IPS DF 4.7 (cell line): ENCODE results near the gene TTC14.
"Not testable (repeated sequence)": the region's sequence is repeated elsewhere in the genome, so short reads cannot be mapped to it uniquely, and the experiment has no call there.

Experiments used
- DNase-seq: peaks from one replicate; pipeline ENCODE4 v3.0.0-alpha.2; 2013; ENCODE audit warnings: low spot score; ENCODE audit errors: extremely low read depth

TTC14 gene, protein sequence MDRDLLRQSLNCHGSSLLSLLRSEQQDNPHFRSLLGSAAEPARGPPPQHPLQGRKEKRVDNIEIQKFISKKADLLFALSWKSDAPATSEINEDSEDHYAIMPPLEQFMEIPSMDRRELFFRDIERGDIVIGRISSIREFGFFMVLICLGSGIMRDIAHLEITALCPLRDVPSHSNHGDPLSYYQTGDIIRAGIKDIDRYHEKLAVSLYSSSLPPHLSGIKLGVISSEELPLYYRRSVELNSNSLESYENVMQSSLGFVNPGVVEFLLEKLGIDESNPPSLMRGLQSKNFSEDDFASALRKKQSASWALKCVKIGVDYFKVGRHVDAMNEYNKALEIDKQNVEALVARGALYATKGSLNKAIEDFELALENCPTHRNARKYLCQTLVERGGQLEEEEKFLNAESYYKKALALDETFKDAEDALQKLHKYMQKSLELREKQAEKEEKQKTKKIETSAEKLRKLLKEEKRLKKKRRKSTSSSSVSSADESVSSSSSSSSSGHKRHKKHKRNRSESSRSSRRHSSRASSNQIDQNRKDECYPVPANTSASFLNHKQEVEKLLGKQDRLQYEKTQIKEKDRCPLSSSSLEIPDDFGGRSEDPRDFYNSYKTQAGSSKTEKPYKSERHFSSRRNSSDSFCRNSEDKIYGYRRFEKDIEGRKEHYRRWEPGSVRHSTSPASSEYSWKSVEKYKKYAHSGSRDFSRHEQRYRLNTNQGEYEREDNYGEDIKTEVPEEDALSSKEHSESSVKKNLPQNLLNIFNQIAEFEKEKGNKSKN

DNA sequence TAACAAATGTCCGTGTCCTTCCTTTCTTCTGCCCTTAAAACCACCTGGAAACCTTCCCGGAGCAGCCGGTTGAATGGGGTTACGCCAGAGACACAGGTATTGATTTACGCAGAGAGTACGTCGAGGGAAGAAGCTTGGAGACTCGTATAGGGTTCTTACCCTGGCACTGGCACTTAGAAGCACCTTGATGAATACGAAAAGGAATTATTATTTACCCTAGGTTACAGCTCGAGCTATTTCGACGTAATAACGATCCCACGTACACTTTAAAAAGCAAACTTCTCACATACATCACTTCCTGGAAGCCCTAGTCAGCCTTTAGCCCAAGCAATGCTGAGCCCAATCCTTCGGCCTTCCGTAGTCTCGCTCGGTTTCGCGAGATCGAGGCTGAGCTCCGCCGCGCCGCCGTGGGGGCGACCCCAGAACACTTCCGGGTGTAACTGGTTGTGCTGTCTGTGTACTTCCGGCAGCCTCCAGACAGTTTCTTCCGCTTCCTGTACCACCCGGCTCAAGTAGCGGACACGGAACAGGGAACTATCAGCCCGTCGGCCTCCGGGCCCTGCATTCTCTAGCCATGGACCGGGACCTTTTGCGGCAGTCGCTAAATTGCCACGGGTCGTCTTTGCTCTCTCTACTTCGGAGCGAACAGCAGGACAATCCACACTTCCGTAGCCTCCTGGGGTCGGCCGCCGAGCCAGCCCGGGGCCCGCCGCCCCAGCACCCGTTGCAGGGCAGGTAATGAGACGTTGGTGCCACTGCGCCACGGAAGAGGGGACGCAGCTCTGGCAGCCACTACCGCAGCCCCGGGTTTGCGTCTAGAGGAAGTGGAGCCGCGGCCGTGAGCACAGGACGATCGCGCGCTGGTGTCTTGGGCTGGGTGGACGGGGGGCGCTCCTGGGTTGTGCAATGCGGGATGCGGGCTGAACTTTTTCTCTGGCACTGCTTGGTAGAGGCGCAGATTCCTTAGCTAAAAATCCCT, at the start of gene TTC14:
Gene TTC14 (plus strand): TSS at position 476 of the 979 bp plus-strand sequence. CDS start 99 bp downstream, at position 575.
- peak; percentile 78 for DNase-seq

DNA sequence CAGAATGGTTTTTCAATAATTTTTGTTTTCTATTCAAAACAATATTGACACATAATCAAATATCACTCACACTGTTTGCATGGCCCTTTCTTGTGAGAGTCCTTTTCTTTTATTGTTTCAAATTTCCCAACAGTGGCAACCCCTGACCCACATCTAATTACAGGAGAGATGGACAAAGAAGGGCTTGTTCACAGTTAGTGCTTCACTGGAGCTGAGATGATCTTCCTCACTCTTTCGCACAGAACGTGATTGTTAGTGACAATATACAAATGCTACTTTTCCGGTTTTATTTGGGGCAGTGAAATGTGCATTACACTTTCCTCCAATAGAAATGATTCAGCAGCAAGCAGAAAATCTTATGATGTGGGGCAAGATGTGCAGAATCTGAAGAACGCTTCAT, 38.6 kb upstream of the TTC14 start:
- no peak for DNase-seq

DNA sequence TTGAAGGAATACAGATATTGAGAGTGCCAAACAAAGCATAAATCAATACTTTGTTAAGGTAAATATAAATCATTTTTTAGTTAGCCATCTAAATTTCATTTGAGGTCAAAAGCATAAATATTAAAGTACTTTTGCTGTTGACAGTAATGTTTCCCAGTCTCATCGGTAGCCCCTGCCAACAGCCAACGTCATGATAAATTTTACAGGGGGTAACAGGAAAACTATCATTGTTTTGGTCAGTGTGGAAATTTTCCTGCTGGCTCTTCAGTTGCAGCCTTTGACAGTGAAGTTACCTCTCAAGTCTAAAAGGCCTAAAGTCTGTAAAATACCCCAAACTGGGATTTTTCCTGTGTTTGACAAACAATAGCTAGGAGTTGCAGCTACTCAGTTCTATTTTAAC, 37.3 kb upstream of the TTC14 start:
- DNase-seq = no peak

DNA sequence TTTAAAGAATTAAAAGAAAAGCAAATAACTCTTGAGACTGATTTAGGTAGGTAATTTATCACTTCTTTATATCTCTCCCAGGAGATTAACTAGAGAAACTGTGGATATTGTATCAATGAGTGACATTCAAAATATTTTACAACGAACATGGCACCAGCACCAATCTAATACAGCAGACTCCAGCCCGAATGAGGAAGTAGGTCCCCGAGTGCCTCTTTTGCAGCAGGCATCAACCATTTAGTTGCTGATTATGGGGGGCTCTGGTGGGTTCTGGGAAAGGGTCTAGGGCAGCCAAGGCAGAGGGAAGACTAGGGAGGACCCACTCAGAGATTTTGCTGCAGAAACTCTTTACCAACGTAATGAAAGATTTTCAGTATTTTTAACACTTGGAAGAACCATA, 31.7 kb upstream of the TTC14 start:
- no peak for DNase-seq

DNA sequence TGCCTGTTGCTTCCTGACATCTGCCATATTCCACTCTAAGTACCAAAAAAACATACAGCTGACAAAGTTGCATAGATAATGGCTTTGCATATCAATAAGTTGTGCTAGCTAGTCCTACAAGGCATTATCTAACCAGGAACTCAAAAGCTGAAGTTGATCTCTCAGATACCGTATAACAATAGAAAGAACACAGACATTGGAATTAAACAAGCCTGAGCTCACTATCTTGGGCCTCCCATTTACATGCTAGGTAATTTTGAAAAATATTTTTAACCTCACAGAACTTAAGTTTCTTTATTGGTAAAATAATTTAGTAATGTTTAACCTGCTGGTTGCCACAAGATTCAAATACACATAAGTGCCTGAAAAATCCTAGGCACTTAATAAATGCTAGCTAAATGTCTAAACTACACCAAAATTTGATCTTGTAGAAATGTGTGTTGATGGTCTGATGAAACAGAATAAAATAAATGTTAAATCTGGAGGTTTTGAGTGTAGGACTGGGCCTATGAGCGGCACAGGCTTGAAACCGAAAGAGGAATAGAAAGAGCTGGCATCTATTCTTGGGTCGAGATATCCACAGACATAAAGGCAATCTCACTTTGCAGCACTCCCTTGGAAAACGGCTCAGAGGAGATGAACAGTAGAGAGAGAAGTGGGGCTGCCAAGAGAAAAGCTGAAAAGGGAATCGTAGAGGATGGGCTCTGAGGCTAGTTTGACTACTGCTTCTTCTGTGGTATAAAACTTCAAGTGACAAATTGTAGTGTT, 29.9 kb upstream of the TTC14 start:
- DNase-seq = no peak

DNA sequence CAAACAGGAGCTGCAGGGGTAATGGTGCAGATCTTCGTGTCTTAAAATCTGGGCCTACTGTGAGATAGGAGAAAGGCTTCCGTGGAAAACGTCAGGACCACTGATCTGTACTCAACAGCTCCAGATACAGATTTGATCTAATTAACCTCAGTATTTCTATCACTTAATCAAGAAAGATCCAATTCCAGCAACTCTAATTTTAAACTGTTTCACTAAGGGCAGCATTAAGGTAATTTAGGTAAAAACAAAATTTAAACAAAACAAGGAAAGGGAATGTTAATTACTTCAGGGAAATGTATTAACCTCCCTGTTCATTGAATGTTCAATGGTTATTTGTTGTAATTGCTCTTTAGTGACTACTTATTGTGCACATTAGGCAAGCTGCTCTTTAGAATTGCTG, 26.4 kb upstream of the TTC14 start:
- no peak for DNase-seq

DNA sequence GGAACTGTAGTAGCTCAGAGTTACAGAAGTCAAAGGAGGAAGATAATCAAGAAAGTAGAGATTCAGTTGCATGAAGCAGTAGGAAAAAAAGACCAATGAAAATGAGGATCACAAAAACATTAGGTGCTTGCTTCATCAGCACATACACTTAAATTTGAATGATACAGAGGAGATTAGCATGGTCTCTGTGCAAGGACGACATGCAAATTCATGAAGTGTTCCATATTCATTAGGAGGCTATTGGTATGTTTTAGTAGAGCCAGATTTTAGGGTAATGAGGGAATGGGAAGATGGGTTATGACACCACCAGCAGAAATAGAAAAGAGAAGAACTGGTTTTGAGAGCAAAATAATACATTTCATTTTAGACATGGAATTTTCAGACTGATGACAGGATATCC, 21.0 kb upstream of the TTC14 start:
- DNase-seq = no peak

DNA sequence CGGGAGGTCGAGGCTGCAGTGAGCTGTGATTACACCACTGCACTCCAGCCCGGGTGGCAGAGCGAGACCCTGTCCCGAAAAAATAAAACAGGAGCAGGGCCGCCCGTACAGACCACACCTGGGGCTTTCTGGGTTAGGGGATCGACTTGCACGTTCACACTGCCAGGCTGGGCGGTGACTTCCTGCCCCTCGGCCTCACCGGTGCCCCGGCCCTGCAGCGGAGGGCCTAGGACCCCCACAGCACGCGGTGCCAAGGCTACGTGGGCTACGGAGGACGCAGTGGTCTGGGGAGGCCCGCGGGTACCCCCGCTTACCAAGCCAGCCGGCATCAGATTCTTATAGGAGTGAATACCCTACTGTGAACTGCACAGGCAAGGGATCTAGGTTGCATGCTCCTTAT, 11.6 kb upstream of the TTC14 start:
- no peak for DNase-seq

DNA sequence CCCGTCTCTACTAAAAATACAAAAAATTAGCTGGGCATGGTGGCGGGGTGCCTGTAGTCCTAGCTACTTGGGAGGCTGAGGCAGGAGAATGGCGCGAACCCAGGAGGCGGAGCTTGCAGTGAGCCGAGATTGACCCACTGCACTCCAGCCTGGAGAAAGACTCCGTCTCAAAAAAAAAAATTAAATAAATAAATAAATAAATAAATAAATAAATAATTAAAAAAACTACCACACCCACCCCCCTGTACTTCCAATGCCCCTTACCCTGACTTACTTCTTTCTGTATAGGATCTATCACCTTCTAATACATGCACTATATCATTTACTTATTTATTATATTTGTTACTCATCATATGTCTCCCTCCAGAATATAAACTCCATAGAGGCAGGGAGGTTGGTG, 8.3 kb upstream of the TTC14 start:
- DNase-seq = not testable (repeated sequence)

DNA sequence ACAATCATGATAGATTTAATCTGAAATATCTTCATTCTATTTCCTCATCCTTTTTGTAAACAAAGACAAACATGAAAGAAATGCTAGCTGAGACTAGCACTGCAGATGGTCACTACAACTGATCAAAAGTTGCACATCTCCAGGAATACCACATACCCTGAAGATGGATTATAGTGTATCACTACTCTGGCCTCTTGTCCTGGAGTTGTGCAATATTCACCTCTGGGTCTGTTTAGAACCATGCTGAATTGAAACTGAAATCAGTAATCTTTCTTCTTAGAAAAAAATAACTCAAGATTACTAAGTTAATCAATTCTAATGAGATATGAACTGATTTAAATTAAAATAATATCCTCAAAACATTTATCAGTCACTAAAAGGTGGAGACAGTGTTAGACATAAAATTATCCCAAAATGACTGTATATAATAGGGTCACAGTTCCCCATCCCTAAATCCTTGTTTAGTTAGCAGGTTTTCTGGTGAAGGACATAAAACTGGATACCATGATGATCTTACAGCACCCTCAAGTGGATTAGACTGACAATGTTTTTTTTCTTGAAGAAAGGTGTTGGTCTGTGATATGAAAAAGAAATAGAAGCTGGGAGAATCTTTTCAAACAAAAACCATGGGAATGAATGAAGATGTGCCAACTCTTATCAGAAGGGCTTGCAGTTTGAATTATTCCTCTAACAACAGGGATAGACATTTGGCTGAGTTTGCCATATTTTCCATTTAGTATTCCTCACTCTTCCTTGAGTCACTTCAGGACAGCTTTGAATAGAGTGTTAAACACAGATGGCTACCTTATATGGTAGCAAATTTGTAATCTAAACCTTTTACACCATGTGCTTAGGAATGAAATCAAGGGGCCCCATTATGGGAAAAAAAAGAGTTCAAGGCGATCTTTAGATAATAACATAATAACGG, 7.1 kb upstream of the TTC14 start:
- no peak for DNase-seq

DNA sequence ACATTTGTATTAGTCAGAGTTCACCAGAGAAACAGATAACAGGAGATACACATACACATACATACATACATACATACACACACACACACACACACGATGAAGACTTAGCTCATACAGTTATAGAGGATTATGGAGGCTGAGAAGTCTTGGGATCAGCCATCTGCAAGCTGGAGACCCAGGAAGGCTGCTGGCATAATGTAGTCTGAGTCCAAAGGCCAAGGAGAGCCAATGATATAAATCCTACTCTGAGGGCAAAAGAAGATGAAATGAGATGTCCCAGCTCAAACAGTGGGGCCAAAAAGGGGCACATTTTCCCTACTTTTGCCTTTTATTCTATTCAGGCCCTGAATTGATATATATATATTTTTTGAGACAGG, 6.4 kb upstream of the TTC14 start:
- DNase-seq = no peak

DNA sequence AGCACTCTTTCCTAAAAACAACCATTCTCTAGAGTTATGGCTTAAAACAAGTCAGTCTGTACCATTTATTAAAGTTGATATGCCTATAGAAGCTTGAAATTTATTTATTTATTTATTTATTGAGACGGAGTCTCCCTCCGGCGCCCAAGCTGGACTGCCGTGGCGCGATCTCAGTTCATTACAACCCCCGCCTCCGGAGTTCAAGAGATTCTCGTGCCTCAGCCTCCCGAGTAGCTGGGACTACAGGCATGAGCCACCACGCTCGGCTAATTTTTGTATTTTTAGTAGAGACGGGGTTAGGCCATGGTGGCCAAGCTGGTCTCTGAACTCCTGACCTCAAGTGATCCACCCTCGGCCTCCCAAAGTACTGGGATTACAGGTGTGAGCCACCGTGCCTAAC, 1.5 kb upstream of the TTC14 start:
- no peak for DNase-seq

DNA sequence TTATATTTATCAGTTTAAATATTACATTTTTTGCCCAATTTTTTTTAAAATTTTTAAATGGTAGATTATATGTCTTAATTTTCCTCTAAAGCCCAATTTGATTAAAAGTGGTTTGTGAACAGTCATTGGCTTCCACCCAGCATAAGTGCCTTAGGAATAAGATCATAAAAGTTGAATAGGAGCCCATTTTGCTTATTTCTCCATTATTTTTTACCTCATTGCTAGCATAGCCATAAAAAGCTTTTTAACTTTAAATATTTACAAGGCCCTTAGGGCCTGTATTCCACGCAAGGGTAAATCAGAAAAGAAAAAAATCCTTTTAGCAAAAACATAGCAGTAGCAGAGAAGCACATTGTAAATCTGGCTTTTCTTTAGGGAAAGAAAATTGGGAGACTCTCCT, 9.0 kb downstream of the TTC14 start:
- DNase-seq = no peak

DNA sequence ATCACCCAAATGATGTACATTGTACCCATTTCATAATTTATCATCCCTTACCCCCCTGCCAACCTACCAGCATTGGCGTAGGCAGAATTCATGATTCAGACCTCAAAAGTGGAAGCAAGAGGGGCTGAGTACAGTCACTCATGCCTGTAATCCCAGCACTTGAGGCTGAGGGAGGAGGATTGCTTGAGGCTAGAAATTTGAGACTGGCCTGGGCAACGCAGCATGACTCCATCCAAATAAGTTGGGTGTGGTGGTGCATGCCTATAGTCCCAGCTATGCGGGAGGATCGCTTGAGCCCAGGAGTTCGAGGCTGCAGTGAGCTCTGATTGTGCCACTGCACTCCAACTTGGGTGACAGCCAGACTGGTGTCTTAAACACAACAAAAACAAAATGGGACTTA, 10.4 kb downstream of the TTC14 start:
- no peak for DNase-seq

DNA sequence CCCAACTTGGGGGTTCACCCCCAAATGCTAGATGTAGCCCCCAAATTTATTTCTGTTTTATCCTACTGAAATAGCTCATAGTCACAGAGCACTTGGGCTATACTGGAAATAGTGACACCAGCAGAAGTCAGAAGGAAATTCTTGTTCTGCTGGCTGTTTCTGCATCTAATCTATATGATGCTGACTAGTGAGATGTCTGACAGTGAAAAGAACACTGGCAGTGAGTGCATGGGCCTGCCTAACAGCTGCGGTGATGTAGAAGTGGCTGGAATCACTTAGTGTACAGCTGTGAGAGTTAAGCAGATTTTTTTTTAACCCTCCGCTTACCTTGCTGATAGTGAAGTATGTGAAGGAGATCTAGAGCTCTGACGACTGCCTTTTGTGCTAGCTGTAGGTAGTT, 14.0 kb downstream of the TTC14 start:
- DNase-seq = no peak

DNA sequence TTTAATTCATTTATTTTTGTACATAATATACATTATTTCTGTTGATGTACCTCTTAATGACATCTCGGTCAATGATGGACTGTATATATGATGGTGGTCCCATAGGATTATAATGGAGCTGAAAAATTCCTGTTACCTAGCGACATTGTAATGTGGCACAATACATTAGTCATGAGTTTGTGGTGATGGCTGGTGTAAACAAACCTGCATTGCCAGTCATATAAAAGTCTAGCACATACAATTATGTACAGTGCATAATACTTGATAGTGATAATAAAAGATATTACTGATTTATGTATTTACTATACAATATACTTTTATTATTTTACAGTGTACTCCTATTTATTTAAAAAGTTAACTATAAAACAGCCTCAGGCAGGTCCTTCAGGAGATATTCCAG, 15.1 kb downstream of the TTC14 start:
- DNase-seq = no peak

DNA sequence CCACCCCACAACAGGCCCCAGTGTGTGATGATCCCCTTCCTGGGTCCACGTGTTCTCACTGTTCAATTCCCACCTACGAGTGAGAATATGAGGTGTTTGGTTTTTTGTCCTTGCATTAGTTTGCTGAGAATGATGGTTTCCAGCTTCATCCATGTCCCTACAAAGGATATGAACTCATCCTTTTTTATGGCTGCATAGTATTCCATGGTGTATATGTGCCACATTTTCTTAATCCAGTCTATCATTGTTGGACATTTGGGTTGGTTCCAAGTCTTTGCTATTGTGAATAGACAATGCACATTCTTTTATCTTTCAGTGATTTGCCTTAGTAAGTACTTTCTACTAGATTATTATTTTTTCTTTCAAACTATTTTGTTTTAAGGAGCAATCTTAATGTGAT, 16.6 kb downstream of the TTC14 start:
- DNase-seq = not testable (repeated sequence)

DNA sequence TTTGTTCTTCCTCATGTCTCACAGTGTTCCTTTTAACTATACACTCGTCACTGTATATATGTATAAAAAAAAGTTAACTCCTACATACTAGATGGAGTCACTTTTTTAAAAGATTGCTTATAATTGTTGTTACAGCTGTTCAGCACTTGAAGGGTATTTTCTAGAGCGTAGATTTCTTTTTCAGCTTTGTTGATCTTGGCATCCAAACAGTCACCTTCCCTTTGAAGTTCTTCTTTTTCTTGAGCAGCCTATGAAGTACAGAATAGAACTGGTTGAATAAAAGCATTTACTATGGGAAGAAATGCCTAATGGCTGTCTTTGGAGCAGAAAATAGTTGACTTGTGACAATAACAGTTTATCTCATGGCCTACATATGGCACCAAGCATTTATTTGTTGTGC, 17.8 kb downstream of the TTC14 start:
- no peak for DNase-seq

DNA sequence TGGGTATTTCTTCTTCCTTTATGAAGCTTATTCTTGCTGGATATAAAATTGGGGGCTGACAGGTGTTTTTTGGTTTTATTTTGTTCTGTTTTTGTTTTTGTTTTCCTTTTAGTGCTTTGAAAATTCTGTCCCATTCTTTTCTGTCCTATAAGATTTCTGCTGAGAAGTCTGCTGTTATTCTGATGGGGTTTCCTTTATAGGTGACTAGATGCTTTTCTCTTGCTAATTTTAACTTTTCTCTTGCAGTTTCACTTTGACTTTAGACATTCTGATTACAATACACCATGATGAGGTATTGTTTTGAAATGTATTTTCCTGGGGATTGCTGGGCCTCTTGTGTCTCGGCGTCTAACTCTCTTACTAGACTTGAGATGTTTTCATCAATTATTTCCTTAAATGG, 22.8 kb downstream of the TTC14 start:
- no peak for DNase-seq

DNA sequence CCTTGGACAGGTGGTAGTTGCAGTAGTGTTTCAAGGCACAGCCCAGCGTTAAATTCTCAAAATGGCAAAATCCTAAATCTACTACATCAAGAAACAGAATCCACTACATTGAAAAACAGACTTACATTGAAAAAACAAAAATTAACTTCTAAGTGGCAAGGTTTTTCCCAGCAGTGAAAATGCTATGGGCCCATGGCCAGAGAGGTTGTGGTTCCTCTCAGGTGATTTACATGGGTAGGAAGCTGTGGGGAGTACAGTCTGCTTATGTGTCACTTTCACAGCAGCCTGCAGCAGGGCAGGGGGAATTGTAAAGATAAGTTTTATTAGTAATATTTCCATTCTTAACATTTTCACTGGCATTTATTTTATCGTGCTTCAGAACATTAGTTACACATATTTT, 24.9 kb downstream of the TTC14 start:
- DNase-seq = no peak
